ENCODE measurements around the gene PLLP. TPM values are rescaled to one million over a fixed set of nuclear protein-coding genes. Genes with fewer than 3 reads are reported as not detected.

PLLP gene
- total RNA-seq, 3 donors from 2014 or later, result 3.8 to 44.6 (median 7.9) TPM

- Histone ChIP-seq H3K9me3 (no peaks in the 10 kb centered on the region), H3K27ac (no peak overlapping the region), H3K27me3 (no peaks in the 10 kb centered on the region), H3K4me3 (peak overlapping the region; percentile 46 to 80 (median 68)), H3K4me1 (peaks cover 0 to 7% of the 10 kb centered on the region in 2 donors), H3K36me3 (no peaks in the 10 kb centered on the region)
- TF ChIP-seq POLR2A (IDR thresholded peaks at IDR 0.05) (no peak), POLR2AphosphoS5 (IDR thresholded peaks at IDR 0.05) (no peak), CTCF (IDR thresholded peaks at IDR 0.05) (no peak)
- intact Hi-C loops (cut with DNase I; ENCODE audit: low total_unique reads), result no loop called here
- no peak for DNase-seq (ENCODE audit: low spot score in 2 of 2)
Observed at GRCh38 chr16:57283959-57284208, 588 bp downstream of the PLLP start.

DNA sequence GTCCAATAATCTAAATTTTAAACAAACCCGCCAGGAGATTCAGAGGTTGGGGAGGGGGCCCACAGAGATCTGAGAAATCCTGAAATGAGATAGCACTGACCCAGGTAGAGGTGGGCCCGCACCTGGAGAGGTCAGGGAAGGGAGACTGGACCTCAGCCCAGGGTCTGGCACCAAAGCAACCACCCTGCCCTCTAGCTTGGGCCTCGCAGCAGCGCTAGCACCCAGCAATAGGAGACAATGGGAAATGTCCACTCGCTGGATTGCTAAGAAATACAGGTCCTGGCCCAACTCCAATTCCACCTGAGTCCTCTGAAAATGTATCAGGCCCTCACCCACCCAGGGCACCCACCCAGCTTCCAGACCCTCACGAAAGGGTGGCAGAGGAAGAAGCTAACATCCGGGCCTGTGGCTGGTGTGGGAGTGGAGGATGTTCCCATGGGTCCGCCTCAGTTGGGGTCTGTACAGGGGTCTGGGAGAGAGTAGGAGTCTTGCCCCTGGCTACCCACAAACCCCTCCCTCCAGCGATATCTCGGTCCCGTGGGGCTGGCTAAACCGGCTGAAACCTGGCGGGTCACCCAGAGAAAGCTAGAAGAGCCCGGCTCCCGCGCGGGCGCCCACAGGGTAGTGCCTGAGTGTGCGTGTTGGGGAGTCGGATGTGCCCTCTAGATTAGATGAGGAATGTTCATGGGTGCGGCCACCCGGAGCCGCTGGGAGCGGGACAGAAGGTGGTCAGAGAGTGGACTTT lies 1.1 kb downstream of the PLLP start:
- DNase-seq (ENCODE audit: low spot score in 2 of 2), result no peak
- H3K36me3 ChIP-seq, result no peaks in the 10 kb centered on the region
- no peaks in the 10 kb centered on the region for H3K27me3 ChIP-seq
- TF ChIP-seq POLR2A (IDR thresholded peaks at IDR 0.05) (no peak), POLR2AphosphoS5 (IDR thresholded peaks at IDR 0.05) (no peak), CTCF (IDR thresholded peaks at IDR 0.05) (no peak)
- no peaks in the 10 kb centered on the region for H3K9me3 ChIP-seq
- peak overlapping the region; percentile 46 to 80 (median 68) for H3K4me3 ChIP-seq
- H3K4me1 ChIP-seq, result peaks cover 0 to 7% of the 10 kb centered on the region in 2 donors
- H3K27ac ChIP-seq, result no peak overlapping the region
- intact Hi-C loops (cut with DNase I; ENCODE audit: low total_unique reads), result no loop called here

DNA sequence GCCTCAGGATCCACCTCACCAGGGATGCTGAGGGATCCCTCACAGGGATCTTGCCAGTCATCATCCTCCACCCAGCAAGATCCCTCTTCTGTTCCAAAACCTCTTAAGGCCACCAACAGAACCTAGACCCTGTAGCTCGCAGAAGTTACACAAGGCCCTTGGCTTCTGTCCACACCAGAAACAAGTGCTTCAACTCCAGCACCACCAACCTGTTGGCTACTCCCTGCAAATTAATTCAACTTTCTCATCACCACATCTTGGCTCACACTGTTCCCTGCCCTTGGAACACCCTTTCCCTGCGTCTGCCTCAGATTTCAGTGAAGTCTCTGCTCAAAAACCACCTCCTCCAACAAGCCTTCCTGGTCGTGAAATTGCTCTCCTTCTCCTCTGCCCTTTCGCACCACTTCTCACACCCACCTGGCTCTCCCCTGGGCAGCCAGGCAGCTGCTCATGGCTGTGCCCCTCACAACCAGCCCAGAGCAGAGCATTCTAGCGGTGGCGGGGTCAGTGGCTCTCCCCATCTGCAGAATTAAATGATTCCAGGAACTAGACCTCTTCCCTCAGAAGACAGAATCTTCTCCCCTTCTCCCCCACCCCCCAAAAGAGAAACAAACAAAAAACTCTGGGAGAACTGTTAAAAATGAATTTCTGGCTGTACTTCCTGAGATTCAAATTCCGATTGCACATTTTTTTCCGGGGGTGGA lies 1.8 kb downstream of the PLLP start:
- H3K9me3 ChIP-seq, result no peaks in the 10 kb centered on the region
- intact Hi-C loops (cut with DNase I; ENCODE audit: low total_unique reads), result no loop called here
- H3K4me1 ChIP-seq, result peaks cover 0 to 7% of the 10 kb centered on the region in 2 donors
- no peak overlapping the region for H3K27ac ChIP-seq
- H3K4me3 ChIP-seq, result peak overlapping the region in 1 of 3 donors; percentile 68
- DNase-seq (ENCODE audit: low spot score in 2 of 2), result no peak
- TF ChIP-seq POLR2A (IDR thresholded peaks at IDR 0.05) (no peak), POLR2AphosphoS5 (IDR thresholded peaks at IDR 0.05) (no peak), CTCF (IDR thresholded peaks at IDR 0.05) (no peak)
- no peaks in the 10 kb centered on the region for H3K27me3 ChIP-seq
- no peaks in the 10 kb centered on the region for H3K36me3 ChIP-seq

GRCh38 chr16:57281791-57282190 lies 2.7 kb downstream of the PLLP start:
- Histone ChIP-seq H3K4me3 (no peak overlapping the region), H3K9me3 (no peaks in the 10 kb centered on the region), H3K36me3 (no peaks in the 10 kb centered on the region), H3K27me3 (no peaks in the 10 kb centered on the region), H3K4me1 (peaks cover 0 to 7% of the 10 kb centered on the region in 2 donors), H3K27ac (no peak overlapping the region)
- TF ChIP-seq POLR2A (IDR thresholded peaks at IDR 0.05) (no peak), CTCF (IDR thresholded peaks at IDR 0.05) (no peak), POLR2AphosphoS5 (IDR thresholded peaks at IDR 0.05) (no peak)
- intact Hi-C loops (cut with DNase I; ENCODE audit: low total_unique reads), result no loop called here
- DNase-seq (ENCODE audit: low spot score in 2 of 2), result no peak
